Endothelial cell of umbilical vein (primary cell): Measurements from ENCODE around the gene CACNA2D3. TPM values are rescaled to one million over a fixed set of nuclear protein-coding genes. Genes with fewer than 3 reads are reported as not detected.

Experiments used
- BruUV-seq: library from RNA; stranded (reverse); fragments of 400-500 nt; replicated peaks from 2 replicates; lab custom pipeline; 2021; lab: Mats Ljungman, UMichigan
- CTCF ChIA-PET: fragments of 300-600, 350-600 bp; sonication (Branson Sonifier 250); formaldehyde crosslinking; loops from one replicate; lab custom pipeline; 2021; ENCODE audit warnings: antibody characterized with exemption, inconsistent platforms; lab: Charles Lee
- POLR2A ChIA-PET: fragments of 300-600, 350-600 bp; sonication (Branson Sonifier 250); formaldehyde crosslinking; loops from one replicate; lab custom pipeline; 2021; ENCODE audit warnings: antibody characterized with exemption, inconsistent platforms; lab: Charles Lee
- DNase-seq: peaks from one replicate; pipeline ENCODE4 v3.0.0-alpha.2; 2011; ENCODE audit warnings: low read depth, low spot score
- FAIRE-seq: peaks from 2 replicates; lab custom pipeline; 2011; peaks lifted over from hg19 to GRCh38; lab: Jason Lieb, UNC
- H2AFZ ChIP-seq: 2 replicates; pipeline ENCODE4 v1.6.0; 2012; ENCODE audit warnings: low read depth, low read length, control low read depth, inconsistent platforms
- H3K27ac ChIP-seq: 2 replicates; pipeline ENCODE4 v1.5.1; 2011; ENCODE audit warnings: low read depth, mild to moderate bottlenecking, control low read depth, low read length, moderate library complexity; ENCODE audit not compliant: insufficient read depth
- H3K27me3 ChIP-seq, 2 experiments: 2 replicates each; pipeline versions ENCODE4 v1.6.0 to v1.6.1; 2011; ENCODE audit warnings: low read length in 2 of 2, mixed read lengths in 1 of 2; ENCODE audit not compliant: control insufficient read depth in 2 of 2, insufficient read depth in 2 of 2
- H3K36me3 ChIP-seq, 2 experiments: 2 replicates in 1 of 2; 3 replicates in 1 of 2; pipeline ENCODE4 v1.5.1; 2011; ENCODE audit warnings: low read length in 2 of 2, mild to moderate bottlenecking in 1 of 2, moderate library complexity in 1 of 2; ENCODE audit not compliant: control insufficient read depth in 2 of 2, insufficient read depth in 2 of 2; ENCODE audit errors: extremely low read depth in 1 of 2
- H3K4me1 ChIP-seq: 3 replicates; pipeline ENCODE4 v1.5.1; 2011; ENCODE audit warnings: mild to moderate bottlenecking, low read length; ENCODE audit not compliant: control insufficient read depth, insufficient read depth; ENCODE audit errors: extremely low read depth
- H3K4me2 ChIP-seq: 2 replicates; pipeline ENCODE4 v1.6.1; 2011; ENCODE audit warnings: low read length, control low read depth, mixed read lengths; ENCODE audit not compliant: insufficient read depth
- H3K4me3 ChIP-seq, 3 experiments: fragments of 200-600 bp in 1 of 3; sonication (generic), shearing (Covaris generic) in 1 of 3; replicated peaks in 1 of 3; 2 replicates each; pipeline ENCODE4 v1.5.1; 2011 to 2016; ENCODE audit warnings: control low read depth in 3 of 3, low read length in 3 of 3, mild to moderate bottlenecking in 2 of 3, inconsistent platforms in 1 of 3, low read depth in 1 of 3, moderate library complexity in 1 of 3; ENCODE audit not compliant: insufficient read depth in 1 of 3
- H3K79me2 ChIP-seq: 2 replicates; pipeline ENCODE4 v1.6.0; 2012; ENCODE audit warnings: low read length, inconsistent platforms; ENCODE audit not compliant: control insufficient read depth, insufficient read depth
- H3K9ac ChIP-seq: replicated peaks from 2 replicates; pipeline ENCODE3; 2011; ENCODE audit warnings: low read length, control low read depth; ENCODE audit not compliant: insufficient read depth; ENCODE audit errors: extremely low read depth
- H3K9me1 ChIP-seq: replicated peaks from 3 replicates; pipeline ENCODE4 v1.6.0; 2011; ENCODE audit warnings: mild to moderate bottlenecking, low read length; ENCODE audit not compliant: control insufficient read depth, insufficient read depth; ENCODE audit errors: extremely low read depth
- H3K9me3 ChIP-seq: replicated peaks from 2 replicates; pipeline ENCODE4 v1.5.1; 2012; ENCODE audit warnings: low read length, inconsistent platforms; ENCODE audit not compliant: control insufficient read depth, insufficient read depth
- H4K20me1 ChIP-seq: replicated peaks from 2 replicates; pipeline ENCODE3; 2011; ENCODE audit warnings: mild to moderate bottlenecking, low read length; ENCODE audit not compliant: control insufficient read depth, insufficient read depth; ENCODE audit errors: extremely low read depth
- CTCF ChIP-seq, 2 donors: IDR thresholded peaks; 1 replicate in 1 of 2; 2 replicates in 1 of 2; pipeline ENCODE4 v1.5.1; 2011; ENCODE audit warnings: low read length in 2 of 2, mild to moderate bottlenecking in 2 of 2, moderate library complexity in 2 of 2, control low read depth in 1 of 2, inconsistent platforms in 1 of 2, low read depth in 1 of 2; ENCODE audit not compliant: insufficient read depth in 1 of 2; ENCODE audit errors: extremely low read depth in 1 of 2
- EZH2 ChIP-seq: IDR thresholded peaks from 2 replicates; pipeline ENCODE4 v1.6.1; 2012; ENCODE audit warnings: borderline replicate concordance, low read depth, mild to moderate bottlenecking, moderate library complexity, low read length, inconsistent platforms; ENCODE audit not compliant: severe bottlenecking
- FOS ChIP-seq: IDR thresholded peaks from 2 replicates; pipeline ENCODE4 v1.6.1; 2011; ENCODE audit warnings: mild to moderate bottlenecking, low read length, moderate library complexity, borderline replicate concordance; ENCODE audit not compliant: insufficient read depth
- GATA2 ChIP-seq: IDR thresholded peaks from 2 replicates; pipeline ENCODE4 v1.7.0; 2011; ENCODE audit warnings: low read depth, mild to moderate bottlenecking, moderate library complexity, mixed read lengths, low read length; ENCODE audit not compliant: insufficient read length, insufficient read depth
- JUN ChIP-seq: IDR thresholded peaks from 2 replicates; pipeline ENCODE4 v1.6.1; 2011; ENCODE audit warnings: borderline replicate concordance, low read depth; ENCODE audit not compliant: insufficient read length, insufficient read depth
- MAX ChIP-seq: IDR thresholded peaks from 2 replicates; pipeline ENCODE4 v1.6.1; 2011; ENCODE audit not compliant: insufficient read depth, insufficient read length
- MYC ChIP-seq: IDR thresholded peaks from one replicate; pipeline ENCODE4 v1.6.1; 2011; ENCODE audit warnings: mild to moderate bottlenecking, low read depth, low read length
- POLR2A ChIP-seq: IDR thresholded peaks from 2 replicates; pipeline ENCODE4 v1.6.1; 2012; ENCODE audit warnings: low read depth, mild to moderate bottlenecking, control low read depth, low read length
- POLR2AphosphoS5 ChIP-seq: IDR thresholded peaks from 2 replicates; pipeline ENCODE4 v1.6.1; 2012; ENCODE audit warnings: low read depth, mild to moderate bottlenecking, control low read depth, low read length, moderate library complexity; ENCODE audit not compliant: insufficient read depth
- dilution Hi-C: fragments of 300-500 bp; cut with MboI; formaldehyde crosslinking; loops from one replicate; pipeline ENCODE4 v1.15.0; 2019; ENCODE audit warnings: low sequenced_read_pairs; ENCODE audit not compliant: extremely low pct_ligation_motif_present
- intact Hi-C: fragments of 100-400 bp; cut with micrococcal nuclease; formaldehyde crosslinking; loops from one replicate; pipeline ENCODE4 v1.10.0; 2022
- polyA plus RNA-seq, 4 experiments: library from polyadenylated mRNA; depleted of rRNA in 3 of 4; stranded (reverse) in 3 of 4; unstranded in 1 of 4; fragments of >200 nt; gene quantifications; 2 replicates each; pipeline versions ENCODE4 v1.2.1 to v1.2.3, GENCODE V29; 2011 to 2012; ENCODE audit warnings: missing spikeins in 1 of 4
- total RNA-seq: library from RNA; stranded (reverse); gene quantifications from 2 replicates; pipeline ENCODE4 v1.2.3, GENCODE V29; 2021

Gene CACNA2D3
- total and polyA plus RNA-seq, 2 donors (not counting 3 experiments of a cell fraction or from before 2014, with no cell fraction given) = not detected

- Histone ChIP-seq H3K4me2 (no peak overlapping the region), H3K79me2 (no peaks in the 10 kb centered on the region), H3K4me1 (no peaks in the 10 kb centered on the region), H3K27me3 (no peaks in the 10 kb centered on the region), H3K4me3 (no peak overlapping the region), H4K20me1 (no peaks in the 10 kb centered on the region), H3K9ac (no peak overlapping the region), H3K27ac (no peak overlapping the region), H3K36me3 (no peaks in the 10 kb centered on the region), H2AFZ (no peak overlapping the region), H3K9me1 (no peaks in the 10 kb centered on the region), H3K9me3 (no peaks in the 10 kb centered on the region)
- TF ChIP-seq POLR2AphosphoS5 = no peak
- no peak for TF ChIP-seq MYC
- TF ChIP-seq CTCF (IDR thresholded peaks at IDR 0.05; ENCODE audit: extremely low read depth in 1 of 2, insufficient read depth in 1 of 2, low read depth in 1 of 2, low read length in 2 of 2) = no peak
- no peak for TF ChIP-seq JUN
- no peak for TF ChIP-seq FOS
- TF ChIP-seq GATA2 = no peak
- no peak for TF ChIP-seq MAX
- no peak for TF ChIP-seq EZH2
- TF ChIP-seq POLR2A = no peak
- no TSS peak for BruUV-seq
- dilution Hi-C loops (no loop called here), intact Hi-C loops (no loop called here)
- POLR2A ChIA-PET = no interaction called here
- no peak for FAIRE-seq
- CTCF ChIA-PET = no interaction called here
- no peak for DNase-seq
Observed at GRCh38 chr3:54745843-54746242, 623.5 kb downstream of the CACNA2D3 start.
